Hematopoietic multipotent progenitor cell (in vitro differentiated cells): ENCODE data around the gene POLR1E. TPM values are rescaled to one million over a fixed set of nuclear protein-coding genes. Genes with fewer than 3 reads are reported as not detected.
"Not testable (repeated sequence)": the region's sequence is repeated elsewhere in the genome, so short reads cannot be mapped to it uniquely, and the experiment has no call there.

Source experiments
- DNase-seq, 3 donors: peaks; one replicate each; pipeline ENCODE4 v3.0.0-alpha.2; 2011 to 2015; ENCODE audit warnings: low read depth in 2 of 3, low spot score in 2 of 3
- total RNA-seq: library from RNA; depleted of rRNA; stranded (reverse); fragments of >200 nt; gene quantifications from one replicate; pipeline ENCODE4 v1.2.3, GENCODE V29; 2012

POLR1E gene
- total RNA-seq, 1 donor = 23.4 TPM

DNA sequence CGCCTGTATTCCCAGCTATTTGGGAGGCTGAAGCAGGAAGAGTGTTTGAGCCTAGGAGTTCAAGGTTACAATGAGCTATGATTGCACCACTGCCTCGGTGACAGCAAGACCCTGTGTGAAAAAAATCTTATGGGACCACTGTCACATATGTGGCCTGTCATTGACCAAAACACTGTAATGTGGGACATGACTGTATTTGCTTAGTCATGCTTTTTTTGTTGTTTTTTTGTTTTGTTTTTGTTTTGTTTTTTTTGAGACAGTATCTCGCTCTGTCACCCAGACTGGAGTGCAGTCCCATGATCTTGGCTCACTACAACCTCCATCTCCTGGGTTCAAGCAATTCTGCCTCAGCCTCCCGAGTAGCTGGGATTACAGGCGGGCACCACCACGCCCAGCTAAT is 13.5 kb downstream of the POLR1E start:
- no peak for DNase-seq

DNA sequence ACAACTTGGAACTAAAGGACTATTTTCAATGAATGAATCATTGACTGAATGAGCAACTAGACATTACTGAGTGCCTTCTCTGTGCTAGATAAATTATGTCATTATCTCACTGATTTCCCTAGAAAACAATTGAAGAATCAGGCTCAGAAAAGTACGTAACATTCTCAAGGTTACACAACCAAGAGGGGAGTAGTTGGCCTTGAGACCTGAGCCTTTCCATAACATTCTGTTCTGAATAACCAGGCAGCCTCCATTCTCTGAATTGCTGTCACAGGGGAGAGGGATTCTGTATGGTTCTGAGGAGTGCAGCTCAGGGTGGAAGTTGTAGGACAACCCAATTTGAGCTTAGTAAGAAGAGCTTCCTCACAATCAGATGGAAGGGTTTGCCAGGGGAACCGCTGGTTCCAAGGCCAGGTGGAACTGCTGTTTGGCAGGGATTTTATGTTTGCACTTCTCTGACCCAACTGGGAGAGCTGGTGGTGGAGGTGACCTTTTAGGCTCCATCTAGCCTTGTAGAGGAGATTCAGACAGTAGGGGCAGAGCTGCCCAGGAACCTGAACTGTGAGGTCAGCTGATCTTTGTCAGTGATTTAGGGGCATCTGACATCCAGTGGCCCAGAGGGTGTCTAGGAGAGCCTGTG is 16.3 kb downstream of the POLR1E start:
- no peak for DNase-seq

DNA sequence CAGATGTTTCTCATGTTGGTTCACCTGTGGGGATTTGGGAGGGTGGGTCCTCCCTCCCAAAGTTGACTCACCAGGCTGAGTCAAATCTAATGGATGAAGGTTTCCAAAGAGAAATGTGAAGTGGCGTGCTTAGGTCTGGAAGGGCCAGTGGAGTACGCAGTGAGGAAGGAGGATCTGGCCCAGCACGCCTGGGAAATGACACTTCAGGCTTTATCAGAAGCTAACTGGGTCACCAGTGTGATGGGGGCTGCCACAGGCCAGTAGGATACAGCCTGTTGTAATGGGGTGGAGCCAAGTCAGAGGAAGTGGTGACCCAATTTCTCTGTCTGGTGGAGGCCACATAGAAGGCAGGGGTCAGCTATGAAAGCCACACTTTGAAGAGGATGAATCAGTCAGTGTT is 18.0 kb downstream of the POLR1E start:
- no peak for DNase-seq

DNA sequence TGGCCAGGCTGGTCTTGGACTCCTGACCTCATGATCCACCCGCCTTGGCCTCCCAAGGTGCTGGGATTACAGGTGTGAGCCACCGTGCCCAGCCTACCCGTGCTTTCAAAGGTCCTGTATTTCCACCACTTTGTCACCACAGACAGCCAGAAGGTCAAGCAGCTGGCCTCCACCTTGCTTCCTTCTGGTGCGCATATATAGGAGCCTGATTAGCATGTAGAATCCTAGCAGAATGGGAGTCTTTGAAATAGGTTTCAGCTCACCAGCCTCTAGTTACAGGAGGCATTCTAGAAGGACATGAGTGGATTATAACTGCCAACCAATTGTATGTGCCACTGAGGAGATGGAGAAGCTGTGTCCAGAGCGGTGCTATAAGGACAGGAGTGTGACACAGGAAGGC is 18.9 kb downstream of the POLR1E start:
- no peak for DNase-seq

DNA sequence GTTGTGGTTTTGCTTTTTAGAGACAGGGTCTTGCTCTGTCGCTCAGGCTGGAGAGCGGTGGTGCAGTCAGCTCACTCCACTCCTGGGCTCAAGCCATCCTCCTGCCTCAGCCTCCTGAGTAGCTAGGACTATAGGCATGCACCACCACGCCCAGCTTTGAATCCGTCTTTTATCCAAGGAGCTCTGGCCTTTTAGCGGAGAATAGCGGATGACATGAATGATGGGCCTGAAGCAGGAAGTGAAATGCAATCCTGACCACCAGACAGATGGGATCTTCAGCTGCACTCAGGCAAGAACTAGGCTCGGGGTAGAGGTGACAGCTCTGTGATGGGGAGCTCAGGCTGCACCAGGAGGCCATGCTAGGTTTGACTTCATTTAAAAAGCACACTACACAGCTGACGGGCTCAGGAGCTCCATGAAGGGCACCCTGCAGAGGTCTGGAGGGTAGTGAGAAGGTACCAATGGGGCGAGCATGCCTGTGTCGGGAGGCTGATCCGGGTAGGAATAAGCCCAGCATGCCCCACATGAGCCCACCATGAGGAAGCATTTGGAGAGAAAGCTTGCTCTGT is 21.9 kb downstream of the POLR1E start:
- DNase-seq = no peak

DNA sequence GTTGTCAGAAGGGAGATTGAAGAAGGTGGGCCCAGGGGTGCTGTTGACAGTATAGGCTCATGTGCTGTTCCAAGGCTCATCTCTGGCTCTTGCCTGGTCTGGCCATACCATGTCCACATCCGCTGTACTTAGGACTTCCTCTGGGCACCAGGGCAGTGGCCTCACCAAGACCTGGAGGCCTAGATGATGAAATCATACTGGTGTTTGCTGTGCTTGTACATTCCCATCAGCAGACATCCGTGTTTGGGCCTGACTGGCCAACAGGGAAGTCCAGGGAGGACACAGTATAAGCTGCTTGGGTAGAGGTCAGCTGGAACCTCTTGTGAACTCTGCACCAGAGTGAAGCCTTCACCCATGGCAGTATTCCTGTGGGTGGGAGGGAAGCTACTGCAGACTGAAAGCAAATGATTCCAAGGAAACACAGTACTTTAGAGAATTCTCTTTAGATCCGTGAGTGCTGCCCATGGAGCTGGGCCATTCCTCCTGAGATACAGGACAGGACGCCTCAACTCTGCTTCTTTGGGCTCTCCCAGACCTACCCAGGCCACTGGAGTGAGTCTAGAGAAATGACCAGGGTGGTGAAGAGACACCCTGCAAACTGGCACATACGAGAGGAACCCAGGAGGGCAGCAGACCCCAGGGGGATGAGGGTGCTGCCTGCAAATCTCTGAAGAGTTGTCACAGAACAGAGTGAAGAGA is 22.5 kb downstream of the POLR1E start:
- DNase-seq = no peak

DNA sequence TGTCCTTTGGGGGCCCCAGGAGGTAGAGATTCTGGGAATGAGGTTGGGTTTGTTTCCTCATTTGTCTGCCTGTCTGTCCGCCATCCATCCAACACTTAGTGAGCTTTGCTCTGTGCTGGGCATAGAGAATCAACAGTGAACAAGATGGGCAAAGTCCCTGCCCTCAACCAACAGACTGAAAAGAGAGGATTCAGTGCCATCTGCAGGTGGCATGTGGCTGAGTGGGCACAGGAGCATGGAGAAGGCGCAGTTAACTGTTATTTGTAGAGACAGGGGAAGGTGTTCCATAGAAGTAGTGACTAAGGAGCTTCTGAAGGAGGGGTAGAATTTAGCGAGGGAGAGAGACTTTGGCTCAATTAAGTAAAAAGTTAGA is 23.1 kb downstream of the POLR1E start:
- peak in 1 of 3 donors; percentile 9 for DNase-seq

DNA sequence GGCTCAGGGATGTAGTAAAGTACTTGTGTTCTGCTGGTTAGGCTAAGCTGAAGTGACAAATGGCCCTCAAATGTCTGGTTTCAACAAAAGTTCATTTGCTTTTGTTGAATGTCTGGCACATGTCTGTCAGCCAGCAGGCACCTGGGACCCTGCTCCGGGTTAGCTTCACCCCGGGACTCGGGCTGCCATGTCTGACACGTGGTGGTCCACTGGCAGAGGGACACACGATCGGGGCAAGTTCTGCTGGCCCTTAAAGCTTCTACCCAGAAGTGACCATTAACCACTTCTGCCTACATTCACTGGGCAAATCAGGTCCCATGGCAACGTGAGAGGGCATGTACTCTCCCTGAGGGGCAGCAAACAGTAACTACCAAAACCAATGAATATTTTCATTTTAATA is 23.8 kb downstream of the POLR1E start:
- no peak for DNase-seq

DNA sequence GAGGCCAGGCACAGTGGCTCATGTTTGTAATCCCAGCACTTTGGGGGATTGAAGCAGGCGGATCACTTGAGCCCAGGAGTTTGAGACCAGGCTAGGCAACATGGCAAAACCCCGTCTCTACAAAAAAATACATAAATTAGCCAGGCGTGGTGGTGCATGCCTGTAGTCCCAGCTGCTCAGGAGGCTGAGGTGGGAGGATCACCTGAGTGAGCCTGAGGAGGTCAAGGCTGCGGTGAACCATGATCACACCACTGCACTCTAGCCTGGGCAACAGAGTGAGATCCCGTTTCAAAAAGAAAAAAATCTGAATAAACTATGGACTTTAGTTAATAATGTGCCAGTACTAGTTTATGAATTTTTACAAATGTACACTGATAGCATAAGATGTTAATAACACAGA is 24.3 kb downstream of the POLR1E start:
- DNase-seq = not testable (repeated sequence)

DNA sequence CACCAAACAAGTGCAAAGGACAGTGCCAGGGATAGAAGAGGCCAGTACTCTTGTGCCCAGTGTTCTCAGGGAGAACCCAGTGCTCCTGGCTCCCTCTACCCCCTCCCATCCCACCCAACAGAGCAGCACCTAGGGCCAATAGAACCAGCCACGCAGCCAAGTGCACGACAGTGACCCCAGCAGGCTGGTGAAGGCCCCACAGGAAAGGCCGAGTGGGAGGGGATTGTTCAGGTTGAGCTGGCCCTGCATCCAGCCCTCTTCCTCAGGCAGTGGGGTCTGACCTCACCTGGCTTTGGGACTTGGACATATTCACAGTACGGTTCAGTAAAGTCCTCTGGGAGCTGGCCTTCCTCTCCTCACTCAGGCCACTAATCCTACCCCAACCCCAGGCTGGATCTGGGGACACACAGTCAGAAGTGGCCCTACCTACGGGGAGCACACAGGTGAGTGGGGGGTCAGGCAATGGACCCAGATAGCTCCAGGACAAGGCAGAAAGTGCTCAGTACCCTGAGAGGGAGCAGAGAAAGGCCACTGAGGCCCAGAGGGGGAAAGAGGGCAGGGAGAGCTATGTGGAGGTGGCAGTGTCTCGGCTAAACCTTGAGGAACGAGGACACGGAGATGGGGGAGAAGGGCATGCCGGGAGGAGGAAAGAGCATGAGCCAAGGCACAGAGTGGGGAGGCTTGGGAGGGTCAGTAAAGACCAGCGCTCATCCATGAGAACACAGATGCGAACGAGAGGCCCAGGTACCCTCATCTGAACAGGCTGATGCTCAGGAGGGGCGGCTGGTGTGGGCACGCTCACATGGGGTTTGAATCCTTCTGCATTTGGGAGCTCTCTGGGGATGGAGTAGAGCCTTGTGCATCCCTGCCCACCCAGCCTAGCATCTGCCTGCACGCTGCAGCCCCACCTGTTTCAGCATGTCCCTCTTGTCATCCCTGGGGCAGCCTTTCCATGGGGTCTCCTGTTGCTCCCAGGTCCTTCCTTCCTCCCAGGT is 25.6 kb downstream of the POLR1E start:
- DNase-seq = no peak

DNA sequence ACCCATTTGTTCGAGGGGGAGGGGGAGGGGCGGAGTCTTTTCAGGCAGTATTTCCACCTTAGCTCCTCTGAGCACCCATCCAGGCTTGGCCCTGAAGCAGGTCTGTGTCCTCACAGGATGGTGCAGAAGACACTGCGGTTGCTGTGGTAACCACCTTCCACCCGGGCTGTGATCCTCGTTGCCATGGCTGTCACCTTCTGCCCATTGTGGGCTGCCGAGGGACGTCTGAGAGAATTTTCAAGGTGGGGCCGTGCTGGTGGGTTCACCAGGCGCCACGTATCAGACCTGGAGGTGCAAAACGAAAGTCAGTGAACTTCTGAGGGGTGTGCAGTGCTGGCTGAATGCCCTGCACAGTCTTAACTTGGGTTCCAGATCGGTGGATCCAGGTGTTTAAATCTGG is 26.7 kb downstream of the POLR1E start:
- DNase-seq = no peak

DNA sequence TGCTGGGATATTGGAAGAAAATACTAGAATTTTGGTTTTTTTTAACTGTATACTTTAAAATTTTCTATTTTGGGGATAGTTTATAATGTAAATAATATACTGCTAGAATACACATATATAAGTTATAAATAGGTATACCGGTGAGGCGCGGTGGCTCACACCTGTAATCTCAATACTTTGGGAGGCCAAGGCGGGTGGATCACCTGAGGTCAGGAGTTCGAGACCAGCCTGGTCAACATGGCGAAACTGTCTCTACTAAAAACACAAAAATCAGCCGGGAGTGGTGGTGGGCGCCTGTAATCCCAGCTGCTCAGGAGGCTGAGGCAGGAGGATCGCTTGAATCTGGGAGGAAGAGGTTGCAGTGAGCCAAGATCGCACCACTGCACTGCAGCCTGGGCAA is 28.7 kb downstream of the POLR1E start:
- DNase-seq = not testable (repeated sequence)

DNA sequence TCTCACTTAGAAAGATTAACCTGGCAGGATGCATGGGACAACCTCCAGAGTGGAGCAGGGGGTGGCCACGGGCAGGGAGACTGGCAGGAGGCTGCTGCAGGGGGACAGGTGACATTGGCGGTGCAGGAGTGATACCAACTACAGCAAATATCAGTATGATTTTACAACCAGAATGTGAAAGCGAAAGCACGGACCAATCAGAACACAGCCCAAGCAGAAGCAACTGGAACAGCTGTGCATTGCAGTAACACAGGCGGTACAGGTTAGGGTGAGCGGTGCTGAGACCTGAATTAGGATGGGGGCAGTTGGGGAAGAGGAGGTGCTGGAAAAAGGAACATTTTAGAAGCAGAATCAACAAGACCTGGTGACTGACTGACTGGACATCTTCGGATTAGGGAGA is 29.3 kb downstream of the POLR1E start:
- no peak for DNase-seq

DNA sequence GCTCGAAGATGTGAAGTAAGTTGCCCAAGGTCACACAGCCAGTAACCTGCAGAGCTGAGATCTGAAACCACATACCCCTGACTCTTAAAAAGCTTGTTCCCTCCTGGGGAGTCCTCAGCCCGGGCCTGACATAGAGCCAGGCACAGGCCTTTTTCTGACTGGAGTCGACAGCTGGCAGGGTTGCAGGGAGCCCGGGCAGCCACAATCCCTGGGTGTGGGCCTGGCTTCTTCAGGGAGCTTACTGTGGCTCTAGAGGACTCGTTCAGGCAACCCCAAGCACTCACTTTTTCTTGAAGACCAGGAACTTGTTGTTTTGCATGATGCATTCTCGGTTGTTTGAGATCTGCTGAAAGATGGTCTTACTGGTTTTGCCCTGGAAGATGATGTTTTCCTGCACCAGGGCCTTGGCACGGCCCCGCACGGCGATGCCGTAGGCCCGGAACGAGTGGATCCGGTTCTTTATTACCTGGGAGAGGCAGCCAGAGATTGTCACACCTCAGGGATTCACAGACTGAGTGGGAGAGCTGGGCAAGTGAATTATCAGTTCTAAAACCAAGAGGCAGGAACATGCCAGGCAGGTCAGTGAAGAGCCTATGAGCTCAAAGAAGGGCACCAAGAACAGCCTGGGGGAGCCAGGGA is 30.0 kb downstream of the POLR1E start:
- DNase-seq = no peak

DNA sequence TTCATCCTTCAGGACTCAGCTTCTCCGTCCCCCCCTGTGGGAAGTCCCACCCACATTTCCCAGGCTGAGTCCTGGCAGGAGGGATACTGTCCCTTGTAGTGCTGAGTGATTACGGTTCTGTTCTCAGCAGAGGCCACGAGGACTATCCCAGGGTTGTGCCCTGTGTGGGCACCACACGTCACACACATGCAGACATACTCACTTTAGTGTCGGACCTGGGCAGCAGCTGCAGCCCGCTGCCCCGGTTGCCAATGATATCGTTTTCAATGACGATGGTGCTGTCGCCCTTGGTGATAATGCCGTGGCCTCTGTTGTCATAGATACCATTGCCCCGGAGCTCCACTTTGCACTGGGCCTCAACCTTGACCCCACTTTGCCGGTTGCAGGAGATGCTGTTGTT is 32.2 kb downstream of the POLR1E start:
- no peak for DNase-seq

DNA sequence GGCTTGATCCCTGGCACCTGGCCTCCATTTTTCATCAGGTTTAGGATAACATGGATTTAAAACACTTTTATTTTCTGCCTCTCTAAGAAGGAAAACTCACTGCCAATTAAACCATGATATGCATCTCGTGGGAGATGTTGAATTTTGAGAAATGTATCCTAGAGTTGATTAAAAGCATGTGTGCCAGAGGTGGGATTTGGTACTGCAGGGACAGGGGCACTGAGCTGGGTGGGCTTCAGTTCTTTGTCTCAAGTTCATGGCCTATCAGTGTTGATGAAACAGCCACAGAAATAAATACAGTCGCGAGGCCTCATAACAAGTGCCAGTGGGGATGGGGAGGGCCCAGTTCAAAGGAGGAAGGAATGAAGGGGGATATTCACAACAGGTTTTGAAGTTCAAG is 34.9 kb downstream of the POLR1E start:
- DNase-seq = no peak

DNA sequence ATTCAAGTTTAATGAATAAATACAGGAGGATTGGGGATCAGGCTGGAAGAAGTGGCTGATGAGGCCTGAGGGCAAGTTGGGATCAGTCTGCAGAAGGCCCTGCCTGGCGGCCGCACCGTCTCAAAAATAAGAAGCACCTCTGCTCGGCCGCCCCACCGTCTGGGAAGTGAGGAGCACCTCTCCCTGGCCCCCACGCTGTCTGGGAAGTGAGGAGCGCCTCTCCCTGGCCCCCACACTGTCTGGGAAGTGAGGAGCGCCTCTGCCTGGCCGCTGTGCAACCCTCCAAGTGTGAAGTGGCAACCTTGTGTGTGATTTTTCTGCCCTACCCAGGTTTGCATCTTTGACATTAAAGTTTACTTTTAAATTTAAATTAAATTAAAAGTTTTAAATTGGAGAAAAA is 35.4 kb downstream of the POLR1E start:
- DNase-seq = no peak

DNA sequence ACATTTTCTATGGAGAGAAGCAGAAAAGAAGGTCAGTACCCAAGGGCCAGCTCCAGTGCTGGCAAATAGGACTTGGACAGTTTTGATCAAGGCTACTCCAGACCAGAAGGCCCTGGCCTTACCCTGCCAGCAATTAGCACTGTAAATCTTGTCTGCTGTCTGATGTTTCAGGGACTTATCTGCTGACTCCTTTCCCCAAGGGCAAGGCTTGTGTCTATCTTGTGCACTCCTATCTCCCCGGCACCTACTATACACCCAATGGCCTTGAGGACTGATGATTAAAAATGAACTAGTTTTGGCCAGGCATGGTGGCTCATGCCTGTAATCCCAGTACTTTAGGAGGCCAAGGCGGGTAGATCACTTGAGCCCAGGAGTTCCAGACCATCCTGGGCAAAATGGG is 37.2 kb downstream of the POLR1E start:
- no peak for DNase-seq

DNA sequence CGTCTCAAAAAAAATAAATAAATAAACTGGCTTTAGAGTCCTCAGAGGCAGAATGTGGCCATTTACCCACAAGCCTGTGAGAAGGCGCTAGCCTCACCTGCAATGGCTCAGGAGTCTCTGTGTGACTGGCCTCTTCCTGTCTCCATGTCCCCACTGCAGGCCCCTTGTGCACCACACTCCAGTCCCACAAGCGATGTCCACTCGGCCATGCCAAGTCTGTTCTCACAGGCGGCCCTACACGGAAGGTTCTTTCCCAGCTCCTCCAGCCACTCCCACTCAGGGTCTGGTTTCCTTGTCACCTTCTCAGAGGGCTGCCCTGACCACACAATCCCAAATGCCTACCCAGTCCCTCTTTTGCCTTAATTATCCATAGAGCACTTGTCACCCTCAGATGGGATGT is 38.2 kb downstream of the POLR1E start:
- no peak for DNase-seq

DNA sequence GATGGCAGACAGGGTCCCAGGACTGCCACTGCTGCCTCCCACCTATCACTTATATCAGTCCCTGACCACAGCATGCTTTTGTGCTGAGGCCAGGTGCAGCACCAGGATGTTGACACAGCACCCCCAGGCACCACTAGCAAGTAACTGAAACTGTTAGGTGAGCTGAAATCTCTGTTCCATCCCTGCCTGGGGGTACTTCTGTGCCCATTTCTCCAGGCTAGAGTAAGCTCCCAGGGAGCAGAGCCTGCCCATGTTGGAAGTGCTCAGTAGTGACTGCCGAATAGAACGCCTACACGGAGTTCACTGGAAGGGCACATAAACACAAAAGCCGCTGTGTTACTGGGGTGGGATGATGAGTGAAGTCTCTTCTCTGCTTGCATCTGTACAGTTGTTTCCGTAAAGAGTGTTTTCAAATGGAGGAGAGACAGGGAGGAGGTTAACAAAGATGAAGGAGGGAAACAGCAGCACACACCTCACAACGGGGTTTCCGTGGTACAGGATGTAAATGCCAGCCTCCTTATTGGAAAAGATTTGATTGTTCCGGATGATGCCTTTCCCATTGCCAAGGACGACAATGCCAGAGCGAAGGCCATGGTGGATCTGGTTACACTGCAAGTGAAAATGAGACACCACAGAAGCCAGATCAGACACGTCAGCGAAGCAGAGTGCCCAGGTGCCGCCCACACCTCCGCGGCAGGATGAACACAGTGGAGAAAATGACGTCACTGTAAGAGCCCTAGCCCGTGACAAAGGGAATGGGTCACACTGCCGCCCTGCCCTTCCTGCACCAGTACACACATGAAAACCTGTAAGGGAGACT is 43.1 kb downstream of the POLR1E start:
- peak in 1 of 3 donors; percentile 33 for DNase-seq
